Natural killer cell (primary cell): ENCODE measurements around the gene INSIG1. TPM values are rescaled to one million over a fixed set of nuclear protein-coding genes. Genes with fewer than 3 reads are reported as not detected.

Source experiments
- ATAC-seq, 3 donors: fragments of 150-1000 bp in 2 of 3; fragments of 200-7000 bp in 1 of 3; cut with Tn5 transposase; 1 replicate in 1 of 3; 2 replicates in 2 of 3; pipeline ENCODE4 v1.10.0; 2021; ENCODE audit warnings: mild to moderate bottlenecking in 2 of 3, moderate library complexity in 2 of 3
- DNase-seq, 2 donors: peaks; one replicate each; pipeline versions ENCODE4 v3.0.0 to v3.0.0-alpha.2; 2013 to 2021; ENCODE audit warnings: mixed read lengths in 1 of 2
- H3K27ac ChIP-seq: one replicate; pipeline ENCODE4 v1.5.1; 2013; ENCODE audit warnings: mild to moderate bottlenecking, low read length
- H3K27me3 ChIP-seq: one replicate; pipeline ENCODE4 v1.6.1; 2013; ENCODE audit warnings: low read length; ENCODE audit not compliant: control insufficient read depth, insufficient read depth
- H3K36me3 ChIP-seq: one replicate; pipeline ENCODE4 v1.6.1; 2013; ENCODE audit warnings: low read length; ENCODE audit not compliant: control insufficient read depth, insufficient read depth
- H3K4me1 ChIP-seq: one replicate; pipeline ENCODE4 v1.6.1; 2013; ENCODE audit warnings: low read length; ENCODE audit not compliant: control insufficient read depth, insufficient read depth
- H3K4me3 ChIP-seq: one replicate; pipeline ENCODE4 v1.5.1; 2013; ENCODE audit warnings: low read length
- H3K9me3 ChIP-seq: one replicate; pipeline ENCODE4 v1.6.1; 2013; ENCODE audit warnings: low read length; ENCODE audit not compliant: control insufficient read depth, insufficient read depth
- H3K27ac Mint-ChIP-seq, 2 donors: one replicate each; pipeline ENCODE4 v1.8.0; 2022; ENCODE audit warnings: mild to moderate bottlenecking in 2 of 2, mixed read lengths in 2 of 2, moderate library complexity in 1 of 2
- H3K27me3 Mint-ChIP-seq, 2 donors: one replicate each; pipeline ENCODE4 v1.8.0; 2022; ENCODE audit warnings: low read depth in 2 of 2, mixed read lengths in 2 of 2
- H3K36me3 Mint-ChIP-seq: one replicate; pipeline ENCODE4 v1.8.0; 2022; ENCODE audit warnings: mixed read lengths
- H3K4me1 Mint-ChIP-seq, 2 donors: one replicate each; pipeline ENCODE4 v1.8.0; 2022; ENCODE audit warnings: mixed read lengths in 2 of 2
- H3K4me3 Mint-ChIP-seq: one replicate; pipeline ENCODE4 v1.8.0; 2022; ENCODE audit warnings: mild to moderate bottlenecking, moderate library complexity, mixed read lengths
- H3K9me3 Mint-ChIP-seq, 2 donors: one replicate each; pipeline ENCODE4 v1.8.0; 2022; ENCODE audit warnings: mixed read lengths in 2 of 2
- CTCF ChIP-seq: fragments of 200-600 bp; IDR thresholded peaks from one replicate; pipeline ENCODE4 v1.8.0; 2022; ENCODE audit warnings: antibody characterized with exemption
- WGBS: methylation state at CpG from one replicate; pipeline ENCODE4 v1.1.7; 2013; ENCODE audit warnings: missing lambda C conversion rate; ENCODE audit not compliant: insufficient coverage; 5-methylcytosine and 5-hydroxymethylcytosine counted together
- intact Hi-C: fragments of 100-400 bp; cut with micrococcal nuclease; formaldehyde crosslinking; loops from one replicate; pipeline ENCODE4 v1.14.2; 2022
- total RNA-seq, 4 donors: library from RNA; stranded (reverse); fragments of 120-200 nt in 1 of 4; gene quantifications; one replicate each; pipeline versions ENCODE4 v1.2.3 to v1.2.4, GENCODE V29; 2013 to 2022

INSIG1 gene
- total RNA-seq, 3 donors from 2014 or later (not counting 1 experiment from before 2014, with no cell fraction given), result 66.7 to 115 (median 84.5) TPM

GRCh38 chr7:155323001-155323638 lies 25.4 kb downstream of the INSIG1 start:
- DNase-seq (no peak), ATAC-seq (no peak)
- no peak for TF ChIP-seq CTCF
- no peaks in the 10 kb centered on the region for H3K27me3 ChIP-seq
- peaks cover 3% of the 10 kb centered on the region for H3K9me3 ChIP-seq
- H3K27me3 Mint-ChIP-seq, result peaks cover 0 to 13% of the 10 kb centered on the region in 2 donors
- H3K4me3 ChIP-seq, result no peak overlapping the region
- intact Hi-C loops, result no loop called here
- peaks cover 4% of the 10 kb centered on the region for H3K4me1 ChIP-seq
- no peak overlapping the region for H3K4me3 Mint-ChIP-seq
- H3K4me1 Mint-ChIP-seq, result no peaks in the 10 kb centered on the region
- H3K36me3 Mint-ChIP-seq, result no peaks in the 10 kb centered on the region
- peaks cover 0 to 3% of the 10 kb centered on the region in 2 donors for H3K9me3 Mint-ChIP-seq
- no peak overlapping the region for H3K27ac Mint-ChIP-seq
- no peak overlapping the region for H3K27ac ChIP-seq
- H3K36me3 ChIP-seq, result no peaks in the 10 kb centered on the region

GRCh38 chr7:155324012-155324917 lies 26.6 kb downstream of the INSIG1 start:
- Mint-ChIP-seq H3K27me3 (peaks cover 0 to 13% of the 10 kb centered on the region in 2 donors), H3K9me3 (peaks cover 0 to 3% of the 10 kb centered on the region in 2 donors), H3K36me3 (no peaks in the 10 kb centered on the region), H3K27ac (no peak overlapping the region), H3K4me1 (no peaks in the 10 kb centered on the region), H3K4me3 (no peak overlapping the region)
- ATAC-seq (no peak), DNase-seq (no peak)
- TF ChIP-seq CTCF, result no peak
- no peak overlapping the region for H3K27ac ChIP-seq
- no peak overlapping the region for H3K4me3 ChIP-seq
- WGBS, result 90% methylated on average over 19 of the region's 19 CpGs
- H3K9me3 ChIP-seq, result peaks cover 13% of the 10 kb centered on the region
- H3K36me3 ChIP-seq, result no peaks in the 10 kb centered on the region
- H3K4me1 ChIP-seq, result peaks cover 11% of the 10 kb centered on the region
- intact Hi-C loops, result no loop called here
- no peaks in the 10 kb centered on the region for H3K27me3 ChIP-seq

GRCh38 chr7:155324918-155325235 lies 27.2 kb downstream of the INSIG1 start:
- Mint-ChIP-seq H3K27ac (no peak overlapping the region), H3K27me3 (peaks cover 0 to 13% of the 10 kb centered on the region in 2 donors), H3K9me3 (peaks cover 0 to 3% of the 10 kb centered on the region in 2 donors), H3K4me1 (no peaks in the 10 kb centered on the region), H3K4me3 (no peak overlapping the region), H3K36me3 (no peaks in the 10 kb centered on the region)
- DNase-seq (no peak), ATAC-seq (no peak)
- no peaks in the 10 kb centered on the region for H3K27me3 ChIP-seq
- TF ChIP-seq CTCF, result no peak
- H3K4me1 ChIP-seq, result peaks cover 11% of the 10 kb centered on the region
- no peak overlapping the region for H3K27ac ChIP-seq
- intact Hi-C loops, result no loop called here
- WGBS, result 83% methylated on average over 2 of the region's 2 CpGs
- H3K9me3 ChIP-seq, result peaks cover 19% of the 10 kb centered on the region
- no peaks in the 10 kb centered on the region for H3K36me3 ChIP-seq
- no peak overlapping the region for H3K4me3 ChIP-seq
